Endothelial cell of hepatic sinusoid (primary cell): ENCODE measurements around the gene SEBOX.

ENCODE experiments used
- in situ Hi-C: cut with HindIII; loops from 2 replicates; pipeline ENCODE4 v1.10.0; 2017; ENCODE audit warnings: low sequenced_read_pairs

Gene SEBOX

GRCh38 chr17:28364665-28365363, at the start of gene SEBOX:
Gene SEBOX (minus strand): TSS chr17:28365199. CDS start chr17:28365151, 48 bp downstream.
- in situ Hi-C loops: no loop called here

- in situ Hi-C loops: no loop called here
These were observed 48.8 kb upstream of the SEBOX start for GRCh38 chr17:28413804-28414203.

GRCh38 chr17:28412099-28412498, 47.1 kb upstream of the SEBOX start:
- in situ Hi-C loops: no loop called here

- in situ Hi-C loops: no loop called here
These were observed 42.9 kb upstream of the SEBOX start for GRCh38 chr17:28407974-28408306.

GRCh38 chr17:28407130-28407973, 42.4 kb upstream of the SEBOX start:
- in situ Hi-C loops: no loop called here

GRCh38 chr17:28406473-28406814, 41.4 kb upstream of the SEBOX start:
- in situ Hi-C loops: no loop called here

GRCh38 chr17:28405632-28406472, 40.9 kb upstream of the SEBOX start, which contains the start of gene SLC46A1:
Gene SLC46A1 (minus strand): TSS chr17:28406212. CDS start chr17:28406114, 98 bp downstream.
- in situ Hi-C loops: no loop called here

- in situ Hi-C loops: no loop called here
These were observed 40.0 kb upstream of the SEBOX start for GRCh38 chr17:28404812-28405570.

GRCh38 chr17:28404461-28404811, 39.4 kb upstream of the SEBOX start:
- in situ Hi-C loops: no loop called here

- in situ Hi-C loops: no loop called here
These were observed 39.0 kb upstream of the SEBOX start for GRCh38 chr17:28404007-28404406.

- in situ Hi-C loops: no loop called here
These were observed 37.8 kb upstream of the SEBOX start for GRCh38 chr17:28402844-28403243.

GRCh38 chr17:28402224-28402630, 37.2 kb upstream of the SEBOX start:
- in situ Hi-C loops: no loop called here

GRCh38 chr17:28399808-28400207, 34.8 kb upstream of the SEBOX start:
- in situ Hi-C loops: no loop called here

GRCh38 chr17:28398280-28398981, 33.4 kb upstream of the SEBOX start:
- in situ Hi-C loops: no loop called here

- in situ Hi-C loops: no loop called here
These were observed 32.8 kb upstream of the SEBOX start for GRCh38 chr17:28397687-28398279.

GRCh38 chr17:28397275-28397674, 32.3 kb upstream of the SEBOX start:
- in situ Hi-C loops: no loop called here

GRCh38 chr17:28396635-28397239, 31.7 kb upstream of the SEBOX start:
- in situ Hi-C loops: no loop called here

GRCh38 chr17:28395968-28396367, 31.0 kb upstream of the SEBOX start:
- in situ Hi-C loops: no loop called here

GRCh38 chr17:28395426-28395825, 30.4 kb upstream of the SEBOX start:
- in situ Hi-C loops: no loop called here
